A673 (cell line): Measurements from ENCODE around the gene ARSB. TPM values are rescaled to one million over a fixed set of nuclear protein-coding genes. Genes with fewer than 3 reads are reported as not detected.

ENCODE experiments used
- total RNA-seq: library from RNA; stranded (reverse); gene quantifications from 2 replicates; pipeline ENCODE4 v1.2.3, GENCODE V29; 2021

ARSB gene
- total RNA-seq, 1 experiment from 2014 or later: 16.8 TPM

Other genes starting within 250 kb of the ARSB start
- 0.15 and 0.59 TPM in 2 replicates for gene DMGDH, start 84.4 kb upstream of the ARSB start, total RNA-seq
- 0.19 and 0.50 TPM in 2 replicates for gene BHMT2, start 84.5 kb upstream of the ARSB start, total RNA-seq
- not detected in 2 replicates for gene BHMT, start 126.5 kb upstream of the ARSB start, total RNA-seq